ENCODE data around the gene KRTAP10-6.

- TF ChIP-seq GATA2 (IDR thresholded peaks at IDR 0.05; ENCODE audit: low read depth, low read length): no peak
- no peak for TF ChIP-seq GATA3 (IDR thresholded peaks at IDR 0.05; ENCODE audit: low read depth, low read length)
Measured at GRCh38 chr21:44616591-44616926, 24.3 kb upstream of the KRTAP10-6 start.

Data from SH-SY5Y (cell line).